H9 (cell line): ENCODE measurements around the gene FAIM2. TPM values are rescaled to one million over a fixed set of nuclear protein-coding genes. Genes with fewer than 3 reads are reported as not detected.
A peak's percentile ranks its signal among the peaks of the same experiment; 100 is the strongest.

ENCODE experiments used
- DNase-seq: peaks from one replicate; pipeline ENCODE4 v3.0.0-alpha.2; 2017
- H2AFZ ChIP-seq: one replicate; pipeline ENCODE4 v1.6.1; 2013; ENCODE audit warnings: mild to moderate bottlenecking, low read length, control low read depth, moderate library complexity
- H2AK5ac ChIP-seq: 2 replicates; pipeline ENCODE4 v1.6.1; 2013; ENCODE audit warnings: low read length, control low read depth, mixed read lengths; ENCODE audit not compliant: insufficient read length
- H2BK120ac ChIP-seq: one replicate; pipeline ENCODE4 v1.6.1; 2013; ENCODE audit warnings: low read depth, mild to moderate bottlenecking, low read length, control low read depth, inconsistent platforms; ENCODE audit not compliant: poor library complexity, severe bottlenecking
- H2BK12ac ChIP-seq: 2 replicates; pipeline ENCODE4 v1.6.1; 2013; ENCODE audit warnings: low read length, control low read depth, mixed read lengths, low read depth; ENCODE audit not compliant: insufficient read length
- H2BK15ac ChIP-seq: 2 replicates; pipeline ENCODE4 v1.6.1; 2013; ENCODE audit warnings: low read depth, low read length, control low read depth
- H2BK20ac ChIP-seq: one replicate; pipeline ENCODE4 v1.6.1; 2013; ENCODE audit warnings: low read depth, mild to moderate bottlenecking, low read length, control low read depth, inconsistent platforms; ENCODE audit not compliant: poor library complexity, severe bottlenecking
- H2BK5ac ChIP-seq: 2 replicates; pipeline ENCODE4 v1.6.1; 2013; ENCODE audit warnings: low read length, control low read depth, mixed read lengths; ENCODE audit not compliant: insufficient read length
- H3K14ac ChIP-seq: 2 replicates; pipeline ENCODE4 v1.6.1; 2013; ENCODE audit warnings: low read length, control low read depth; ENCODE audit not compliant: insufficient read depth
- H3K18ac ChIP-seq: 2 replicates; pipeline ENCODE4 v1.6.1; 2013; ENCODE audit warnings: low read depth, mild to moderate bottlenecking, mixed read lengths, low read length, control low read depth; ENCODE audit not compliant: insufficient read length
- H3K23ac ChIP-seq: 2 replicates; pipeline ENCODE4 v1.6.1; 2013; ENCODE audit warnings: low read length, control low read depth, mixed read lengths, low read depth; ENCODE audit not compliant: insufficient read length
- H3K23me2 ChIP-seq: 2 replicates; pipeline ENCODE4 v1.6.1; 2013; ENCODE audit warnings: low read depth, mild to moderate bottlenecking, mixed read lengths, low read length, control low read depth; ENCODE audit not compliant: insufficient read length, poor library complexity, severe bottlenecking
- H3K27ac ChIP-seq: 2 replicates; pipeline ENCODE4 v1.5.1; 2013; ENCODE audit warnings: low read length, control low read depth, mixed read lengths, low read depth; ENCODE audit not compliant: insufficient read length
- H3K27me3 ChIP-seq: 2 replicates; pipeline ENCODE4 v1.6.1; 2013; ENCODE audit warnings: low read length, control low read depth, inconsistent platforms; ENCODE audit not compliant: insufficient read depth
- H3K4ac ChIP-seq: 2 replicates; pipeline ENCODE4 v1.6.1; 2013; ENCODE audit warnings: low read depth, mild to moderate bottlenecking, control low read depth, inconsistent platforms, low read length, moderate library complexity
- H3K4me1 ChIP-seq: 2 replicates; pipeline ENCODE4 v1.6.1; 2013; ENCODE audit warnings: low read length, control low read depth, inconsistent platforms; ENCODE audit not compliant: insufficient read depth
- H3K4me2 ChIP-seq: 2 replicates; pipeline ENCODE4 v1.6.1; 2013; ENCODE audit warnings: low read length, control low read depth, mixed read lengths; ENCODE audit not compliant: insufficient read length, insufficient read depth
- H3K56ac ChIP-seq: 2 replicates; pipeline ENCODE4 v1.6.1; 2013; ENCODE audit warnings: low read depth, mild to moderate bottlenecking, mixed read lengths, low read length, control low read depth; ENCODE audit not compliant: insufficient read length
- H3K79me1 ChIP-seq: 2 replicates; pipeline ENCODE4 v1.6.1; 2013; ENCODE audit warnings: low read depth, mild to moderate bottlenecking, moderate library complexity, low read length, control low read depth, inconsistent platforms; ENCODE audit not compliant: insufficient read depth, poor library complexity, severe bottlenecking
- H3K79me2 ChIP-seq: 2 replicates; pipeline ENCODE4 v1.6.1; 2013; ENCODE audit warnings: low read length, control low read depth, inconsistent platforms; ENCODE audit not compliant: insufficient read depth
- H3K9ac ChIP-seq: 2 replicates; pipeline ENCODE4 v1.6.1; 2013; ENCODE audit warnings: low read length, control low read depth, mixed read lengths; ENCODE audit not compliant: insufficient read length; ENCODE audit errors: extremely low read depth
- H3K9me3 ChIP-seq: one replicate; pipeline ENCODE4 v1.6.1; 2013; ENCODE audit warnings: low read depth, low read length, inconsistent platforms; ENCODE audit not compliant: control insufficient read depth
- H3T11ph ChIP-seq: one replicate; pipeline ENCODE4 v1.6.1; 2013; ENCODE audit warnings: mild to moderate bottlenecking, low read length, control low read depth, inconsistent platforms
- H4K20me1 ChIP-seq: one replicate; pipeline ENCODE4 v1.6.1; 2013; ENCODE audit not compliant: control insufficient read depth, insufficient read length, insufficient read depth
- H4K5ac ChIP-seq: 2 replicates; pipeline ENCODE4 v1.6.1; 2013; ENCODE audit warnings: low read depth, mild to moderate bottlenecking, mixed read lengths, low read length, control low read depth; ENCODE audit not compliant: insufficient read length
- H4K8ac ChIP-seq: replicated peaks from 2 replicates; pipeline ENCODE4 v1.6.1; 2013; ENCODE audit warnings: low read length, control low read depth, mixed read lengths, low read depth; ENCODE audit not compliant: insufficient read length
- H4K91ac ChIP-seq: 2 replicates; pipeline ENCODE4 v1.6.1; 2013; ENCODE audit warnings: low read depth, mild to moderate bottlenecking, moderate library complexity, mixed read lengths, low read length, control low read depth; ENCODE audit not compliant: insufficient read length
- H3K27ac Mint-ChIP-seq, 3 experiments: 2 replicates in 2 of 3; 3 replicates in 1 of 3; pipeline ENCODE4 v1.8.0; 2020 to 2021; ENCODE audit warnings: mixed read lengths in 3 of 3, mild to moderate bottlenecking in 1 of 3, moderate library complexity in 1 of 3
- H3K27me3 Mint-ChIP-seq: 2 replicates; pipeline ENCODE4 v1.8.0; 2021; ENCODE audit warnings: low read depth, mild to moderate bottlenecking, moderate library complexity, mixed read lengths
- H3K36me3 Mint-ChIP-seq, 3 experiments: 2 replicates in 2 of 3; 3 replicates in 1 of 3; pipeline ENCODE4 v1.8.0; 2020 to 2021; ENCODE audit warnings: low read depth in 3 of 3, mixed read lengths in 3 of 3; ENCODE audit not compliant: insufficient read depth in 1 of 3
- H3K4me1 Mint-ChIP-seq, 2 experiments: 2 replicates each; pipeline ENCODE4 v1.8.0; 2020; ENCODE audit warnings: mixed read lengths in 2 of 2
- H3K4me3 Mint-ChIP-seq, 2 experiments: 2 replicates in 1 of 2; 3 replicates in 1 of 2; pipeline ENCODE4 v1.8.0; 2020 to 2021; ENCODE audit warnings: mild to moderate bottlenecking in 2 of 2, mixed read lengths in 2 of 2, moderate library complexity in 1 of 2
- H3K9me3 Mint-ChIP-seq, 2 experiments: 2 replicates in 1 of 2; 3 replicates in 1 of 2; pipeline ENCODE4 v1.8.0; 2020; ENCODE audit warnings: mild to moderate bottlenecking in 2 of 2, mixed read lengths in 2 of 2, moderate library complexity in 1 of 2
- WGBS: extraction: QIAGEN DNeasy Blood & Tissue Kit; methylation state at CpG from one replicate; pipeline ENCODE4 v1.1.7; 2013; ENCODE audit warnings: missing lambda C conversion rate, low lambda C conversion rate, mixed read lengths; ENCODE audit not compliant: insufficient read length; ENCODE audit errors: extremely low coverage; 5-methylcytosine and 5-hydroxymethylcytosine counted together
- total RNA-seq: library from RNA; stranded (reverse); gene quantifications from 2 replicates; pipeline ENCODE4 v1.2.1, GENCODE V29; 2021
- TF ChIP-seq, protein P1 (sequence below): fragments of 200-600 bp; sonication (generic); conservative IDR thresholded peaks from 3 replicates; pipeline ENCODE4 v1.8.0; 2021; ENCODE audit warnings: antibody characterized with exemption, mild to moderate bottlenecking

FAIM2 gene
- total RNA-seq, 1 experiment from 2014 or later: 0.42 TPM

DNA sequence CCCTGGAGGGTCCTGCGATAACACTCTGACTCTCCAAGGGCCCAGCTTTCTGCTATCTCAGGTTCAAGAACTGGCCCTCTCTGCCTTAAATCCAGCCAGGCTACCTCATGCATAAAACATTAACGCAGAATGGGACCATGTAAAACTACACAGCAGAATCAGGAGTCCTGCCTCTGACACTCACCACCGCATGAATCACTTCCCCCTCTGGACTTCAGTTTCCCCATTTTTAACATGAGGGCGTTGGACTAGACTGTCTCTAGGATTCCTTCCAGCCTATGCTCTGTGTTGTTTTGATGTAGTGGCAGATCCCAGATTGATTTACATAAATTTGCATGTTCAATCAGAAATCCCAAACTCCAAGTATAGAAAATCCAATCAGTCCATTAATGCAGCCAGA lies 78.8 kb downstream of the FAIM2 start:
- Histone ChIP-seq H3K23me2 (peaks cover 16% of the 10 kb centered on the region), H3T11ph (no peak overlapping the region), H3K79me2 (peaks cover 2% of the 10 kb centered on the region; the same call in 1 of the 2 replicates), H2BK120ac (no peak overlapping the region), H3K14ac (no peak overlapping the region), H3K79me1 (peaks cover 4% of the 10 kb centered on the region), H3K18ac (no peak overlapping the region), H4K5ac (no peak overlapping the region), H3K4ac (no peak overlapping the region), H3K56ac (no peak overlapping the region), H2BK15ac (no peak overlapping the region), H2AK5ac (no peak overlapping the region), H3K4me1 (peaks cover 2% of the 10 kb centered on the region), H4K20me1 (no peaks in the 10 kb centered on the region), H4K8ac (no peak overlapping the region), H3K23ac (no peak overlapping the region), H2BK12ac (no peak overlapping the region), H3K4me2 (no peak overlapping the region), H2BK20ac (no peak overlapping the region), H4K91ac (no peak overlapping the region), H3K27ac (no peak overlapping the region), H2AFZ (no peak overlapping the region), H2BK5ac (no peak overlapping the region), H3K27me3 (no peaks in the 10 kb centered on the region), H3K9ac (no peak overlapping the region), H3K9me3 (no peaks in the 10 kb centered on the region)
- Mint-ChIP-seq H3K27ac (peak overlapping the region in 2 of 3 experiments; percentile 8 to 66; a peak in 1 of 7 replicates), H3K27me3 (no peaks in the 10 kb centered on the region), H3K36me3 (peaks cover 13 to 14% (median 14%) of the 10 kb centered on the region in 3 experiments), H3K4me1 (peaks cover 45 to 67% of the 10 kb centered on the region in 2 experiments), H3K4me3 (peak overlapping the region in 1 of 2 experiments; percentile 9; a peak in 1 of 5 replicates), H3K9me3 (no peaks in the 10 kb centered on the region; a peak in 1 of 5 replicates)
- TF ChIP-seq, protein P1, sequence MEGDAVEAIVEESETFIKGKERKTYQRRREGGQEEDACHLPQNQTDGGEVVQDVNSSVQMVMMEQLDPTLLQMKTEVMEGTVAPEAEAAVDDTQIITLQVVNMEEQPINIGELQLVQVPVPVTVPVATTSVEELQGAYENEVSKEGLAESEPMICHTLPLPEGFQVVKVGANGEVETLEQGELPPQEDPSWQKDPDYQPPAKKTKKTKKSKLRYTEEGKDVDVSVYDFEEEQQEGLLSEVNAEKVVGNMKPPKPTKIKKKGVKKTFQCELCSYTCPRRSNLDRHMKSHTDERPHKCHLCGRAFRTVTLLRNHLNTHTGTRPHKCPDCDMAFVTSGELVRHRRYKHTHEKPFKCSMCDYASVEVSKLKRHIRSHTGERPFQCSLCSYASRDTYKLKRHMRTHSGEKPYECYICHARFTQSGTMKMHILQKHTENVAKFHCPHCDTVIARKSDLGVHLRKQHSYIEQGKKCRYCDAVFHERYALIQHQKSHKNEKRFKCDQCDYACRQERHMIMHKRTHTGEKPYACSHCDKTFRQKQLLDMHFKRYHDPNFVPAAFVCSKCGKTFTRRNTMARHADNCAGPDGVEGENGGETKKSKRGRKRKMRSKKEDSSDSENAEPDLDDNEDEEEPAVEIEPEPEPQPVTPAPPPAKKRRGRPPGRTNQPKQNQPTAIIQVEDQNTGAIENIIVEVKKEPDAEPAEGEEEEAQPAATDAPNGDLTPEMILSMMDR: no peak
- WGBS: no CpG with 5 or more reads among the region's 4 CpGs
- no peak for DNase-seq
